Measurements from ENCODE around the gene GALNT16. TPM values are rescaled to one million over a fixed set of nuclear protein-coding genes. Genes with fewer than 3 reads are reported as not detected.
A peak's percentile ranks its signal among the peaks of the same experiment; 100 is the strongest.

Gene GALNT16
- total and polyA plus RNA-seq, 4 donors: 6.5 to 16.1 (median 8.9) TPM

- intact Hi-C loops (cut with DNase I): loop anchor here in 1 of 2 donors (5.0 kb wide), 1 partner anchor 79 kb away; no protein-coding TSS in a partner anchor
- no peaks in the 10 kb centered on the region for H3K27me3 ChIP-seq (ENCODE audit: control insufficient read depth in 1 of 2, insufficient read depth in 2 of 2, low read length in 1 of 2)
- H3K4me3 ChIP-seq (ENCODE audit: low read length in 2 of 2): no peak overlapping the region
- no peak for ATAC-seq (ENCODE audit: low FRiP score)
- H3K4me1 ChIP-seq (ENCODE audit: control insufficient read depth in 1 of 2, insufficient read depth in 2 of 2, low read length in 2 of 2): no peaks in the 10 kb centered on the region
- no peak for DNase-seq
- H3K9me3 ChIP-seq (ENCODE audit: control insufficient read depth, low read length): no peaks in the 10 kb centered on the region
- WGBS, 2 donors: 79 to 86% methylated on average over 4 of the region's 4 CpGs
- H3K27ac ChIP-seq (ENCODE audit: low read depth in 1 of 2, low read length in 2 of 2): no peak overlapping the region
- peaks cover 1 to 10% of the 10 kb centered on the region in 2 donors for H3K36me3 ChIP-seq (ENCODE audit: control insufficient read depth in 1 of 2, insufficient read depth in 2 of 2, low read length in 1 of 2)
Observed at GRCh38 chr14:69395929-69396328, 136.0 kb downstream of the GALNT16 start.

GRCh38 chr14:69398053-69398817, 138.3 kb downstream of the GALNT16 start, which contains the start of the genes ERH and SLC39A9:
Gene ERH (minus strand): TSS chr14:69398299. CDS start chr14:69398233, 66 bp downstream.
Gene SLC39A9 (plus strand): TSS chr14:69398692. CDS start chr14:69399370, 678 bp downstream.
- DNase-seq (peak; percentile 98 to 99), ATAC-seq (ENCODE audit: low FRiP score) (peak; percentile 99)
- Histone ChIP-seq H3K4me3 (ENCODE audit: low read length in 2 of 2) (peak within 1 kb of the TSS; percentile 77 to 96), H3K36me3 (ENCODE audit: control insufficient read depth in 1 of 2, insufficient read depth in 2 of 2, low read length in 1 of 2) (peaks cover 0 to 10% of the 10 kb centered on the region in 2 donors), H3K9me3 (ENCODE audit: control insufficient read depth, low read length) (no peaks in the 10 kb centered on the region), H3K27ac (ENCODE audit: low read depth in 1 of 2, low read length in 2 of 2) (peak within 1 kb of the TSS; percentile 44 to 66), H3K27me3 (ENCODE audit: control insufficient read depth in 1 of 2, insufficient read depth in 2 of 2, low read length in 1 of 2) (no peaks in the 10 kb centered on the region), H3K4me1 (ENCODE audit: control insufficient read depth in 1 of 2, insufficient read depth in 2 of 2, low read length in 2 of 2) (no peaks in the 10 kb centered on the region)
- 0% methylated on average over 53 of the region's 53 CpGs for WGBS, 2 donors
- intact Hi-C loops (cut with DNase I): loop anchor here in 1 of 2 donors (5.0 kb wide), 1 partner anchor 81 kb away; no protein-coding TSS in a partner anchor

GRCh38 chr14:69398818-69399210, 138.9 kb downstream of the GALNT16 start:
- 0 to 1% methylated on average over 18 of the region's 18 CpGs for WGBS, 2 donors
- H3K27me3 ChIP-seq (ENCODE audit: control insufficient read depth in 1 of 2, insufficient read depth in 2 of 2, low read length in 1 of 2): no peaks in the 10 kb centered on the region
- H3K27ac ChIP-seq (ENCODE audit: low read depth in 1 of 2, low read length in 2 of 2): peak overlapping the region in 1 of 2 donors; percentile 48
- intact Hi-C loops (cut with DNase I): loop anchor here in 1 of 2 donors (5.0 kb wide), 1 partner anchor 82 kb away; no protein-coding TSS in a partner anchor
- ATAC-seq (ENCODE audit: low FRiP score) (no peak), DNase-seq (no peak)
- no peaks in the 10 kb centered on the region for H3K9me3 ChIP-seq (ENCODE audit: control insufficient read depth, low read length)
- no peaks in the 10 kb centered on the region for H3K4me1 ChIP-seq (ENCODE audit: control insufficient read depth in 1 of 2, insufficient read depth in 2 of 2, low read length in 2 of 2)
- H3K36me3 ChIP-seq (ENCODE audit: control insufficient read depth in 1 of 2, insufficient read depth in 2 of 2, low read length in 1 of 2): peaks cover 0 to 6% of the 10 kb centered on the region in 2 donors
- peak overlapping the region; percentile 69 to 77 for H3K4me3 ChIP-seq (ENCODE audit: low read length in 2 of 2)

DNA sequence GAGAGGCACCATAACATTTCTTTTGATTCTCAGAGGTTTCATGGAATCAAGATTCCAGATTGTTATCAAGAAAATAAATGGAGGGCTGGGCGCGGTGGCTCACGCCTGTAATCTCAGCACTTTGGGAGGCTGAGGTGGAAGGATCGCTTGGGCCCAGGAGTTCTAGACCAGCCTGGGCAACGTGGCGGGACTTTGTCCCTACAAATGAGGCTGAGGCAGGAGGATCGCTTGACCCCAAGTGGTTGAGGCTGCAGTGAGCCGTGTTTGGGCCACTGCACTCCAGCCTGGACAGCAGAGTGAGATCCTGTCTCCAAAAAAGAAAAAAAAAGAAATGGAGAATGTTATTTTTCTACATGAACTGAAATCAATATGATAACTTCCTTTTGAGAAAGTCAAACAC, 139.8 kb downstream of the GALNT16 start:
- H3K36me3 ChIP-seq (ENCODE audit: control insufficient read depth in 1 of 2, insufficient read depth in 2 of 2, low read length in 1 of 2): no peaks in the 10 kb centered on the region
- 91 to 92% methylated on average over 8 of the region's 8 CpGs for WGBS, 2 donors
- H3K4me3 ChIP-seq (ENCODE audit: low read length in 2 of 2): peak overlapping the region in 1 of 2 donors; percentile 69
- no peaks in the 10 kb centered on the region for H3K27me3 ChIP-seq (ENCODE audit: control insufficient read depth in 1 of 2, insufficient read depth in 2 of 2, low read length in 1 of 2)
- H3K4me1 ChIP-seq (ENCODE audit: control insufficient read depth in 1 of 2, insufficient read depth in 2 of 2, low read length in 2 of 2): no peaks in the 10 kb centered on the region
- H3K9me3 ChIP-seq (ENCODE audit: control insufficient read depth, low read length): no peaks in the 10 kb centered on the region
- H3K27ac ChIP-seq (ENCODE audit: low read depth in 1 of 2, low read length in 2 of 2): no peak overlapping the region
- intact Hi-C loops (cut with DNase I): loop anchor here in 1 of 2 donors (5.0 to 10.0 kb wide), 2 partner anchors 55 to 82 kb away; no protein-coding TSS in a partner anchor
- ATAC-seq (ENCODE audit: low FRiP score) (no peak), DNase-seq (no peak)

DNA sequence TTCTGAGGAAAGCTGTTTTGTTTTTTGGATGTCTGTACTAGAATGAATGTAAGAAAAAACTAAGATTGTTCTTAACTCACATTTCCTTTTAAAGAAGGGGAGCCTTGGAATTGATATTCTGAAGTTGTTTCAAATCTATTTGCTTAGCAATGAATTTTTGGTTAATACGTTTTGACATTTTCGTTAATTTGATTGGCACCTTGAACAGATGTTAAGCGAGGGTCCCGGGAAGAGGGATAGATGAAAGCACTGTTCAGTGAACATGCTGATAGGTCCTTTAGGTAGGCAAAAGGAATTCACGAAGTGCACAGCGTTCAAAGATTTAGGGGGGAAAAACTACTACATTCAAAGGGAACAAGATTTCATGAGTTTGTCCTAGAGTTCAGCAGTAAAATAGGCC, 140.2 kb downstream of the GALNT16 start:
- WGBS, 2 donors: 78 to 79% methylated on average over 6 of the region's 6 CpGs
- Histone ChIP-seq H3K27ac (ENCODE audit: low read depth in 1 of 2, low read length in 2 of 2) (no peak overlapping the region), H3K4me3 (ENCODE audit: low read length in 2 of 2) (peak overlapping the region in 1 of 2 donors; percentile 6), H3K27me3 (ENCODE audit: control insufficient read depth in 1 of 2, insufficient read depth in 2 of 2, low read length in 1 of 2) (no peaks in the 10 kb centered on the region), H3K36me3 (ENCODE audit: control insufficient read depth in 1 of 2, insufficient read depth in 2 of 2, low read length in 1 of 2) (no peaks in the 10 kb centered on the region), H3K4me1 (ENCODE audit: control insufficient read depth in 1 of 2, insufficient read depth in 2 of 2, low read length in 2 of 2) (no peaks in the 10 kb centered on the region), H3K9me3 (ENCODE audit: control insufficient read depth, low read length) (no peaks in the 10 kb centered on the region)
- no peak for DNase-seq
- no peak for ATAC-seq (ENCODE audit: low FRiP score)
- intact Hi-C loops (cut with DNase I): loop anchor here in 1 of 2 donors (10.0 kb wide), 1 partner anchor 55 kb away; no protein-coding TSS in a partner anchor

DNA sequence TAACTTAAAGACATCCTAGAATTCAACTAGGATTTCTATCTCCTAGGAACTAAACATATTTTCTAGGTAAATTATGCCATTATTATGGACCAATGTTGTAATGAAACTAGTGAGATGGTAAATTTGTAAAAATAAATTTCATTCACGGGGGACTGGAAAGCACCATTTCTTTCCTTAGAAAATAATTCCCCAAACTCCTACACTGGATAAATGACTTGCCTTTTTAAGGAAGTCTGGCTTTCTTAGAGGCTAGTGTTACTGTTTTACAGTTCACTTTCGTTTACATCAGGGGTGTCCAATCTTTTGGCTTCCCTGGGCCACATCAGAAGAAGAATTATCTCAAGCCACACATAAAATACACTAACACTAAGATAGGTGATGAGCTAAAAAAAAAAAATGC, 141.9 kb downstream of the GALNT16 start:
- intact Hi-C loops (cut with DNase I): loop anchor here in 1 of 2 donors (10.0 kb wide), 1 partner anchor 53 kb away; no protein-coding TSS in a partner anchor
- no peaks in the 10 kb centered on the region for H3K9me3 ChIP-seq (ENCODE audit: control insufficient read depth, low read length)
- H3K4me3 ChIP-seq (ENCODE audit: low read length in 2 of 2): no peak overlapping the region
- no peaks in the 10 kb centered on the region for H3K27me3 ChIP-seq (ENCODE audit: control insufficient read depth in 1 of 2, insufficient read depth in 2 of 2, low read length in 1 of 2)
- ATAC-seq (ENCODE audit: low FRiP score) (no peak), DNase-seq (no peak)
- H3K4me1 ChIP-seq (ENCODE audit: control insufficient read depth in 1 of 2, insufficient read depth in 2 of 2, low read length in 2 of 2): no peaks in the 10 kb centered on the region
- H3K27ac ChIP-seq (ENCODE audit: low read depth in 1 of 2, low read length in 2 of 2): no peak overlapping the region
- WGBS, 2 donors: 33 to 46% methylated on average over 2 of the region's 2 CpGs
- no peaks in the 10 kb centered on the region for H3K36me3 ChIP-seq (ENCODE audit: control insufficient read depth in 1 of 2, insufficient read depth in 2 of 2, low read length in 1 of 2)

GRCh38 chr14:69404478-69404877, 144.5 kb downstream of the GALNT16 start:
- Histone ChIP-seq H3K36me3 (ENCODE audit: control insufficient read depth in 1 of 2, insufficient read depth in 2 of 2, low read length in 1 of 2) (no peaks in the 10 kb centered on the region), H3K27ac (ENCODE audit: low read depth in 1 of 2, low read length in 2 of 2) (no peak overlapping the region), H3K4me1 (ENCODE audit: control insufficient read depth in 1 of 2, insufficient read depth in 2 of 2, low read length in 2 of 2) (no peaks in the 10 kb centered on the region), H3K27me3 (ENCODE audit: control insufficient read depth in 1 of 2, insufficient read depth in 2 of 2, low read length in 1 of 2) (no peaks in the 10 kb centered on the region), H3K9me3 (ENCODE audit: control insufficient read depth, low read length) (no peaks in the 10 kb centered on the region), H3K4me3 (ENCODE audit: low read length in 2 of 2) (no peak overlapping the region)
- DNase-seq: no peak
- WGBS, 2 donors: 96% methylated on average over 3 of the region's 3 CpGs
- ATAC-seq (ENCODE audit: low FRiP score): no peak
- intact Hi-C loops (cut with DNase I): loop anchor here in 1 of 2 donors (10.0 kb wide), 1 partner anchor 50 kb away; no protein-coding TSS in a partner anchor

DNA sequence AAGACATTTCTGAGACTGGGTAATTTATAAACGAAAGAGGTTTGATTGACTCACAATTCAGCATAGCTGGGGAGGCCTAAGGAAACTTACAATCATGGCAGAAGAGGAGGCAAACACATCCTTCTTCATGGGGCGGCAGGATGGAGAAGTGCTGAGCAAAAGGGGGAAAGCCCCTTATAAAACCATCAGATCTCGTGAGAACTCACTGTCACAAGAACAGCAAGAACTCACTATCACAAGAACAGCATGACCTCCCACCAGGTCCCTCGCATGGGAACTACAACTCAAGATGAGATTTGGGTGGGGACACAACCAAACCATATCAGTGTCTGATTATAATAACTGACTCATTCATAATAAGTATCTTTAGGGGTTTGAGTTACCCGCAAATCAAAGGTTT, 144.9 kb downstream of the GALNT16 start:
- Histone ChIP-seq H3K36me3 (ENCODE audit: control insufficient read depth in 1 of 2, insufficient read depth in 2 of 2, low read length in 1 of 2) (no peaks in the 10 kb centered on the region), H3K4me1 (ENCODE audit: control insufficient read depth in 1 of 2, insufficient read depth in 2 of 2, low read length in 2 of 2) (no peaks in the 10 kb centered on the region), H3K9me3 (ENCODE audit: control insufficient read depth, low read length) (no peaks in the 10 kb centered on the region), H3K27me3 (ENCODE audit: control insufficient read depth in 1 of 2, insufficient read depth in 2 of 2, low read length in 1 of 2) (no peaks in the 10 kb centered on the region), H3K4me3 (ENCODE audit: low read length in 2 of 2) (no peak overlapping the region), H3K27ac (ENCODE audit: low read depth in 1 of 2, low read length in 2 of 2) (no peak overlapping the region)
- intact Hi-C loops (cut with DNase I): loop anchor here in 1 of 2 donors (10.0 kb wide), 1 partner anchor 50 kb away; no protein-coding TSS in a partner anchor
- WGBS, 2 donors: 94 to 96% methylated on average over 5 of the region's 5 CpGs
- DNase-seq: no peak
- ATAC-seq (ENCODE audit: low FRiP score): no peak
